HEK293 (cell line): ENCODE data around the gene NOP56.

Source experiments
- CTCF ChIA-PET: fragments of 350-600 bp; formaldehyde crosslinking; extraction: SDS; loops from one replicate; lab custom pipeline; 2021; ENCODE audit warnings: antibody characterized with exemption; lab: Yijun Ruan, JAX
- POLR2A ChIA-PET: fragments of 300-600 bp; formaldehyde crosslinking; extraction: SDS; loops from one replicate; lab custom pipeline; 2020; ENCODE audit warnings: antibody characterized with exemption, inconsistent platforms; lab: Yijun Ruan, JAX
- H3K27ac ChIP-seq: fragments of 200-500 bp; sonication (Bioruptor generic); 2 replicates; pipeline ENCODE4 v1.5.1; 2014; ENCODE audit warnings: low read depth, low read length, control low read depth, inconsistent platforms; ENCODE audit errors: extremely low read depth
- H3K36me3 ChIP-seq, 2 experiments: fragments of 200-500 bp in 1 of 2; sonication (Bioruptor generic) in 1 of 2; 1 replicate in 1 of 2; 2 replicates in 1 of 2; pipeline ENCODE4 v1.5.1; 2014 to 2017; ENCODE audit warnings: inconsistent platforms in 2 of 2, low read length in 2 of 2; ENCODE audit not compliant: control insufficient read depth in 2 of 2, insufficient read depth in 1 of 2
- H3K4me1 ChIP-seq: fragments of 200-500 bp; sonication (Bioruptor generic); 2 replicates; pipeline ENCODE4 v1.5.1; 2014; ENCODE audit warnings: mild to moderate bottlenecking, low read length, inconsistent platforms; ENCODE audit not compliant: control insufficient read depth, insufficient read depth
- H3K4me3 ChIP-seq: 2 replicates; pipeline ENCODE4 v1.5.1; 2011; ENCODE audit warnings: low read depth, mild to moderate bottlenecking, control low read depth, low read length, moderate library complexity
- H3K9me3 ChIP-seq: fragments of 200-500 bp; sonication (Bioruptor generic); 2 replicates; pipeline ENCODE4 v1.5.1; 2014; ENCODE audit warnings: low read depth, low read length, inconsistent platforms; ENCODE audit not compliant: control insufficient read depth, insufficient read depth
- SETDB1 ChIP-seq: IDR thresholded peaks from one replicate; pipeline ENCODE4 v1.6.1; 2017; ENCODE audit warnings: mild to moderate bottlenecking, low read length, moderate library complexity, mixed read lengths; ENCODE audit not compliant: insufficient read length
- ZFHX2 ChIP-seq: fragments of 450-650 bp; formaldehyde crosslinking; conservative IDR thresholded peaks from 2 replicates; pipeline ENCODE4 v1.5.1; 2016; ENCODE audit warnings: missing biosample characterization, missing genetic modification characterization
- ZIC2 ChIP-seq: fragments of 450-650 bp; formaldehyde crosslinking; IDR thresholded peaks from 2 replicates; pipeline ENCODE4 v1.5.1; 2016; ENCODE audit warnings: missing biosample characterization, missing genetic modification characterization
- ZNF132 ChIP-seq: fragments of 450-650 bp; formaldehyde crosslinking; IDR thresholded peaks from 2 replicates; pipeline ENCODE4 v1.5.1; 2017; ENCODE audit warnings: missing biosample characterization, missing genetic modification characterization, borderline replicate concordance
- ZNF138 ChIP-seq: fragments of 450-650 bp; formaldehyde crosslinking; IDR thresholded peaks from 2 replicates; pipeline ENCODE4 v1.5.1; 2016; ENCODE audit warnings: missing biosample characterization, missing genetic modification characterization, borderline replicate concordance
- ZNF394 ChIP-seq: fragments of 450-650 bp; formaldehyde crosslinking; IDR thresholded peaks from 2 replicates; pipeline ENCODE4 v1.5.1; 2016; ENCODE audit warnings: missing biosample characterization, missing genetic modification characterization, mild to moderate bottlenecking, moderate library complexity, borderline replicate concordance
- ZNF600 ChIP-seq: fragments of 450-650 bp; formaldehyde crosslinking; IDR thresholded peaks from 2 replicates; pipeline ENCODE4 v1.5.1; 2016; ENCODE audit warnings: missing biosample characterization, missing genetic modification characterization
- ZNF610 ChIP-seq: fragments of 450-650 bp; formaldehyde crosslinking; IDR thresholded peaks from 2 replicates; pipeline ENCODE4 v1.5.1; 2016; ENCODE audit warnings: missing biosample characterization, missing genetic modification characterization, borderline replicate concordance
- ZNF660 ChIP-seq: fragments of 450-650 bp; IDR thresholded peaks from 2 replicates; pipeline ENCODE4 v1.5.1; 2018; ENCODE audit warnings: missing biosample characterization, mild to moderate bottlenecking, missing genetic modification characterization
- TF ChIP-seq, protein P1 (sequence below): fragments of 450-650 bp; formaldehyde crosslinking; IDR thresholded peaks from 2 replicates; pipeline ENCODE4 v1.5.1; 2016; ENCODE audit warnings: missing biosample characterization, missing genetic modification characterization
- TF ChIP-seq, protein P2 (sequence below): fragments of 450-650 bp; formaldehyde crosslinking; conservative IDR thresholded peaks from 2 replicates; pipeline ENCODE4 v1.5.1; 2016; ENCODE audit warnings: low read depth, missing biosample characterization, missing genetic modification characterization
- TF ChIP-seq, protein P3 (sequence below): fragments of 450-650 bp; formaldehyde crosslinking; IDR thresholded peaks from 2 replicates; pipeline ENCODE4 v1.5.1; 2017; ENCODE audit warnings: missing biosample characterization, mild to moderate bottlenecking, missing genetic modification characterization, moderate library complexity
- TF ChIP-seq, protein P4 (sequence below): fragments of 450-650 bp; formaldehyde crosslinking; IDR thresholded peaks from 2 replicates; pipeline ENCODE4 v1.5.1; 2016; ENCODE audit warnings: missing biosample characterization, missing genetic modification characterization
- TF ChIP-seq, protein P5 (sequence below): fragments of 450-650 bp; formaldehyde crosslinking; IDR thresholded peaks from 2 replicates; pipeline ENCODE4 v1.5.1; 2016; ENCODE audit warnings: missing biosample characterization, missing genetic modification characterization, borderline replicate concordance

The NOP56 gene

DNA sequence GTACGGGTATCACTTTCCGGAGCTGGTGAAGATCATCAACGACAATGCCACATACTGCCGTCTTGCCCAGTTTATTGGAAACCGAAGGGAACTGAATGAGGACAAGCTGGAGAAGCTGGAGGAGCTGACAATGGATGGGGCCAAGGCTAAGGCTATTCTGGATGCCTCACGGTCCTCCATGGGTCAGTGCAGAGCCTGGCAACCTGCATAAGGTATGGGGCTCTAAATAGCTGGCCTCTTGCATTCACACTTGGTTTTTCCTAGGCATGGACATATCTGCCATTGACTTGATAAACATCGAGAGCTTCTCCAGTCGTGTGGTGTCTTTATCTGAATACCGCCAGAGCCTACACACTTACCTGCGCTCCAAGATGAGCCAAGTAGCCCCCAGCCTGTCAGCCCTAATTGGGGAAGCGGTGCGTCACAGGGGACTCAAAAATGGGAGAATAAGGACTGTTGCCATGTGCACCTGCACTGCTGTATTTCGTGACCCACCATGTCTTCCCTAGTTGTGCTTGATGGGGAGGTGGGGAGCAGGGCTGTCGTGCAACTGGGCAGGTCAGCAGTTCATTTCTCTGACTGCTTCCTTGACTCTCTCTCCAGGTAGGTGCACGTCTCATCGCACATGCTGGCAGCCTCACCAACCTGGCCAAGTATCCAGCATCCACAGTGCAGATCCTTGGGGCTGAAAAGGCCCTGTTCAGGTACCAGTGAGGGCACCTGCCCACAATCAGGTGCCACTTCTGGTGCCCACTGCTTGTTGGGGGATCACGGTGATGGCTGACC, 3.1 kb downstream of the NOP56 start:
- H3K27ac ChIP-seq = 0 out of 2 replicates have a peak overlapping the region, but pooled peaks have one; percentile 11
- TF ChIP-seq ZNF610 (tag by site-specific recombination) (no peak), ZNF394 (tag by site-specific recombination) (peak; percentile 70; the same call in 1 of the 2 replicates)
- TF ChIP-seq, protein P1, sequence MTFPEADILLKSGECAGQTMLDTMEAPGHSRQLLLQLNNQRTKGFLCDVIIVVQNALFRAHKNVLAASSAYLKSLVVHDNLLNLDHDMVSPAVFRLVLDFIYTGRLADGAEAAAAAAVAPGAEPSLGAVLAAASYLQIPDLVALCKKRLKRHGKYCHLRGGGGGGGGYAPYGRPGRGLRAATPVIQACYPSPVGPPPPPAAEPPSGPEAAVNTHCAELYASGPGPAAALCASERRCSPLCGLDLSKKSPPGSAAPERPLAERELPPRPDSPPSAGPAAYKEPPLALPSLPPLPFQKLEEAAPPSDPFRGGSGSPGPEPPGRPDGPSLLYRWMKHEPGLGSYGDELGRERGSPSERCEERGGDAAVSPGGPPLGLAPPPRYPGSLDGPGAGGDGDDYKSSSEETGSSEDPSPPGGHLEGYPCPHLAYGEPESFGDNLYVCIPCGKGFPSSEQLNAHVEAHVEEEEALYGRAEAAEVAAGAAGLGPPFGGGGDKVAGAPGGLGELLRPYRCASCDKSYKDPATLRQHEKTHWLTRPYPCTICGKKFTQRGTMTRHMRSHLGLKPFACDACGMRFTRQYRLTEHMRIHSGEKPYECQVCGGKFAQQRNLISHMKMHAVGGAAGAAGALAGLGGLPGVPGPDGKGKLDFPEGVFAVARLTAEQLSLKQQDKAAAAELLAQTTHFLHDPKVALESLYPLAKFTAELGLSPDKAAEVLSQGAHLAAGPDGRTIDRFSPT (tag by site-specific recombination) = peak; percentile 56; the same call in 1 of the 2 replicates
- TF ChIP-seq, protein P2, sequence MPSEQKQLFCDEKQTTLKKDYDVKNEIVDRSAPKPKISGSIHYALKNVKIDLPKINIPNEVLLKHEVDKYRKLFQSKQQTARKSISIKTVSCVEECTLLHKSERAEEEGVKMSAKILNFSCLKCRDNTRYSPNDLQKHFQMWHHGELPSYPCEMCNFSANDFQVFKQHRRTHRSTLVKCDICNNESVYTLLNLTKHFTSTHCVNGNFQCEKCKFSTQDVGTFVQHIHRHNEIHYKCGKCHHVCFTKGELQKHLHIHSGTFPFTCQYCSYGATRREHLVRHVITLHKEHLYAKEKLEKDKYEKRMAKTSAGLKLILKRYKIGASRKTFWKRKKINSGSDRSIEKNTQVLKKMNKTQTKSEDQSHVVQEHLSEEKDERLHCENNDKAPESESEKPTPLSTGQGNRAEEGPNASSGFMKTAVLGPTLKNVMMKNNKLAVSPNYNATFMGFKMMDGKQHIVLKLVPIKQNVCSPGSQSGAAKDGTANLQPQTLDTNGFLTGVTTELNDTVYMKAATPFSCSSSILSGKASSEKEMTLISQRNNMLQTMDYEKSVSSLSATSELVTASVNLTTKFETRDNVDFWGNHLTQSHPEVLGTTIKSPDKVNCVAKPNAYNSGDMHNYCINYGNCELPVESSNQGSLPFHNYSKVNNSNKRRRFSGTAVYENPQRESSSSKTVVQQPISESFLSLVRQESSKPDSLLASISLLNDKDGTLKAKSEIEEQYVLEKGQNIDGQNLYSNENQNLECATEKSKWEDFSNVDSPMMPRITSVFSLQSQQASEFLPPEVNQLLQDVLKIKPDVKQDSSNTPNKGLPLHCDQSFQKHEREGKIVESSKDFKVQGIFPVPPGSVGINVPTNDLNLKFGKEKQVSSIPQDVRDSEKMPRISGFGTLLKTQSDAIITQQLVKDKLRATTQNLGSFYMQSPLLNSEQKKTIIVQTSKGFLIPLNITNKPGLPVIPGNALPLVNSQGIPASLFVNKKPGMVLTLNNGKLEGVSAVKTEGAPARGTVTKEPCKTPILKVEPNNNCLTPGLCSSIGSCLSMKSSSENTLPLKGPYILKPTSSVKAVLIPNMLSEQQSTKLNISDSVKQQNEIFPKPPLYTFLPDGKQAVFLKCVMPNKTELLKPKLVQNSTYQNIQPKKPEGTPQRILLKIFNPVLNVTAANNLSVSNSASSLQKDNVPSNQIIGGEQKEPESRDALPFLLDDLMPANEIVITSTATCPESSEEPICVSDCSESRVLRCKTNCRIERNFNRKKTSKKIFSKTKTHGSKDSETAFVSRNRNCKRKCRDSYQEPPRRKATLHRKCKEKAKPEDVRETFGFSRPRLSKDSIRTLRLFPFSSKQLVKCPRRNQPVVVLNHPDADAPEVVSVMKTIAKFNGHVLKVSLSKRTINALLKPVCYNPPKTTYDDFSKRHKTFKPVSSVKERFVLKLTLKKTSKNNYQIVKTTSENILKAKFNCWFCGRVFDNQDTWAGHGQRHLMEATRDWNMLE (tag by site-specific recombination) = no peak
- ChIA-PET POLR2A (interaction anchor here (1.5 to 6.7 kb wide), 2 partner anchors 11 to 53 kb away, joined by 4 to 133 read pairs; partner anchors contain the start of gene IDH3B), CTCF (interaction anchor here (1.1 to 16.0 kb wide), 3 partner anchors 11 to 134 kb away, joined by 3 to 166 read pairs (median 7); no protein-coding TSS in a partner anchor)
- H3K9me3 ChIP-seq = no peaks in the 10 kb centered on the region
- H3K4me3 ChIP-seq = no peak overlapping the region
- H3K4me1 ChIP-seq = peaks cover 7% of the 10 kb centered on the region
- peaks cover 42 to 77% of the 10 kb centered on the region in 2 experiments for H3K36me3 ChIP-seq

DNA sequence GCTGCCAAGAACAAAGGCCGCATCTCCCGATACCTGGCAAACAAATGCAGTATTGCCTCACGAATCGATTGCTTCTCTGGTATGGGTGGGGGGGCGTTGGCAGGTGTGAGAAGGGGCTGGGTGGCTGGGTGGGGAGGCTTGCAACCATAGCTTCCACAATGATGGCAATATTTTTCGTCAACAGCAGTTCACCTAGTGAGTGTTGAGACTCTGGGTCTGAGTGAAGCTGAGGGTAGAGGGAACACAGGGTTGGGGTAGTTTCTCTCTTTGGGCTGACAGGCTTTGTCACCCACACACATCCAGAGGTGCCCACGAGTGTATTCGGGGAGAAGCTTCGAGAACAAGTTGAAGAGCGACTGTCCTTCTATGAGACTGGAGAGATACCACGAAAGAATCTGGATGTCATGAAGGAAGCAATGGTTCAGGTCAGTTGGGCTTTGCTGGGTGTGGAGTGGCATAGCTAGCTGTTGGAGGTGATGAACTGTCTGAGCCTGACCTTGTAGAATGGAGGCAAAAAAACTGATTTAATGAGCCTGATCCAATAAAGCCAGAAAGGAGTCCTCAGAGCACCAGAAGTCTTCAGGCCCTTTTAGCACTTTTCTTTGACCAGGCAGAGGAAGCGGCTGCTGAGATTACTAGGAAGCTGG, 4.2 kb downstream of the NOP56 start:
- CTCF ChIA-PET = interaction anchor here (0.5 to 0.8 kb wide), 4 partner anchors 60 to 585 kb away, joined by 3 to 4 read pairs (median 3); no protein-coding TSS in a partner anchor
- TF ChIP-seq, protein P3, sequence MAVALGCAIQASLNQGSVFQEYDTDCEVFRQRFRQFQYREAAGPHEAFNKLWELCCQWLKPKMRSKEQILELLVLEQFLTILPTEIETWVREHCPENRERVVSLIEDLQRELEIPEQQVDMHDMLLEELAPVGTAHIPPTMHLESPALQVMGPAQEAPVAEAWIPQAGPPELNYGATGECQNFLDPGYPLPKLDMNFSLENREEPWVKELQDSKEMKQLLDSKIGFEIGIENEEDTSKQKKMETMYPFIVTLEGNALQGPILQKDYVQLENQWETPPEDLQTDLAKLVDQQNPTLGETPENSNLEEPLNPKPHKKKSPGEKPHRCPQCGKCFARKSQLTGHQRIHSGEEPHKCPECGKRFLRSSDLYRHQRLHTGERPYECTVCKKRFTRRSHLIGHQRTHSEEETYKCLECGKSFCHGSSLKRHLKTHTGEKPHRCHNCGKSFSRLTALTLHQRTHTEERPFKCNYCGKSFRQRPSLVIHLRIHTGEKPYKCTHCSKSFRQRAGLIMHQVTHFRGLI (tag by site-specific recombination) = peak; percentile 80; the same call in 1 of the 2 replicates
- no peak for TF ChIP-seq ZNF660
- H3K9me3 ChIP-seq = no peaks in the 10 kb centered on the region
- H3K4me3 ChIP-seq = no peak overlapping the region
- H3K27ac ChIP-seq = peak overlapping the region; percentile 11; the same call in 1 of the 2 replicates
- H3K36me3 ChIP-seq = peaks cover 45 to 88% of the 10 kb centered on the region in 2 experiments
- POLR2A ChIA-PET = interaction anchor here (1.2 to 6.7 kb wide), 2 partner anchors 10 to 187 kb away, joined by 4 to 133 read pairs; partner anchors contain the start of gene IDH3B
- peaks cover under 1% of the 10 kb centered on the region; the same call in 1 of the 2 replicates for H3K4me1 ChIP-seq

DNA sequence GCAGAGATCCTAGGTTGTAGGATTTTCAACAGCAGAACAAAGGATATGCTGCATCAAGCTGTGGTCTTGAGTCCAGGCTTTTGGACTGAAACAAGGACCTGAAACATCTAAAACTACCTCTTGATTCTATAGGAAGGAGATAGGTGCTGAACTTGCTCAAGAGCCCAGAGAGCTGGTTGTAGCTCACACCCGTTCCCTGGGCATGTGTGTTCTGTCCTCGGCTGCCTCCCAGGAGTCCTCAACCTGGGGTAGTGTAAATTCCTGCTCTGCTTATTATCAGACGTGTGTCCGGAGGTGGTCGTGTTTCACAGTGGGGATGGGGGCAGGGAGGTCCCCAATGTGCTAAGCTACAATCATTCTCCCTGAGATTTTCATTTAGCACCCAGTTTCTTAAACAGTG, 4.8 kb downstream of the NOP56 start:
- 0 out of 2 replicates have a peak overlapping the region, but pooled peaks have one; percentile 11 for H3K27ac ChIP-seq
- peaks cover 50 to 94% of the 10 kb centered on the region in 2 experiments for H3K36me3 ChIP-seq
- TF ChIP-seq ZFHX2 (tag by site-specific recombination) (no peak), ZNF132 (no peak), ZNF138 (tag by site-specific recombination) (no peak), ZNF600 (tag by site-specific recombination) (peak; percentile 52; the same call in 1 of the 2 replicates), SETDB1 (no peak), ZIC2 (0 out of 2 replicates have a peak, but pooled peaks have one; percentile 12)
- TF ChIP-seq, protein P4, sequence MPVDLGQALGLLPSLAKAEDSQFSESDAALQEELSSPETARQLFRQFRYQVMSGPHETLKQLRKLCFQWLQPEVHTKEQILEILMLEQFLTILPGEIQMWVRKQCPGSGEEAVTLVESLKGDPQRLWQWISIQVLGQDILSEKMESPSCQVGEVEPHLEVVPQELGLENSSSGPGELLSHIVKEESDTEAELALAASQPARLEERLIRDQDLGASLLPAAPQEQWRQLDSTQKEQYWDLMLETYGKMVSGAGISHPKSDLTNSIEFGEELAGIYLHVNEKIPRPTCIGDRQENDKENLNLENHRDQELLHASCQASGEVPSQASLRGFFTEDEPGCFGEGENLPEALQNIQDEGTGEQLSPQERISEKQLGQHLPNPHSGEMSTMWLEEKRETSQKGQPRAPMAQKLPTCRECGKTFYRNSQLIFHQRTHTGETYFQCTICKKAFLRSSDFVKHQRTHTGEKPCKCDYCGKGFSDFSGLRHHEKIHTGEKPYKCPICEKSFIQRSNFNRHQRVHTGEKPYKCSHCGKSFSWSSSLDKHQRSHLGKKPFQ (tag by site-specific recombination) = no peak
- TF ChIP-seq, protein P5, sequence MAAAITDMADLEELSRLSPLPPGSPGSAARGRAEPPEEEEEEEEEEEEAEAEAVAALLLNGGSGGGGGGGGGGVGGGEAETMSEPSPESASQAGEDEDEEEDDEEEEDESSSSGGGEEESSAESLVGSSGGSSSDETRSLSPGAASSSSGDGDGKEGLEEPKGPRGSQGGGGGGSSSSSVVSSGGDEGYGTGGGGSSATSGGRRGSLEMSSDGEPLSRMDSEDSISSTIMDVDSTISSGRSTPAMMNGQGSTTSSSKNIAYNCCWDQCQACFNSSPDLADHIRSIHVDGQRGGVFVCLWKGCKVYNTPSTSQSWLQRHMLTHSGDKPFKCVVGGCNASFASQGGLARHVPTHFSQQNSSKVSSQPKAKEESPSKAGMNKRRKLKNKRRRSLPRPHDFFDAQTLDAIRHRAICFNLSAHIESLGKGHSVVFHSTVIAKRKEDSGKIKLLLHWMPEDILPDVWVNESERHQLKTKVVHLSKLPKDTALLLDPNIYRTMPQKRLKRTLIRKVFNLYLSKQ = no peak

More for the DNA sequence above, 4.8 kb downstream of the NOP56 start:
- H3K4me3 ChIP-seq = no peak overlapping the region
- CTCF ChIA-PET = no interaction called here
- H3K4me1 ChIP-seq = no peaks in the 10 kb centered on the region
- H3K9me3 ChIP-seq = no peaks in the 10 kb centered on the region
- POLR2A ChIA-PET = interaction anchor here (1.2 to 6.7 kb wide), 2 partner anchors 9 to 188 kb away, joined by 4 to 133 read pairs; partner anchors contain the start of gene IDH3B
